Left hindlimb (tissue), 1 donor: Measurements from ENCODE around the gene CDH23.
"Not testable (repeated sequence)": the region's sequence is repeated elsewhere in the genome, so short reads cannot be mapped to it uniquely, and the experiment has no call there.

Experiments
- DNase-seq: peaks from one replicate; pipeline ENCODE4 v3.0.0-alpha.2; 2018

The CDH23 gene

GRCh38 chr10:71396711-71397295, at the start of gene CDH23:
Gene CDH23 (plus strand): TSS chr10:71396920. CDS start chr10:71439832, 42,912 bp downstream.
- peak; percentile 74 for DNase-seq

GRCh38 chr10:71347587-71348395, 48.9 kb upstream of the CDH23 start:
- DNase-seq: no peak

- no peak for DNase-seq
Observed at GRCh38 chr10:71348850-71349249, 47.9 kb upstream of the CDH23 start.

DNA sequence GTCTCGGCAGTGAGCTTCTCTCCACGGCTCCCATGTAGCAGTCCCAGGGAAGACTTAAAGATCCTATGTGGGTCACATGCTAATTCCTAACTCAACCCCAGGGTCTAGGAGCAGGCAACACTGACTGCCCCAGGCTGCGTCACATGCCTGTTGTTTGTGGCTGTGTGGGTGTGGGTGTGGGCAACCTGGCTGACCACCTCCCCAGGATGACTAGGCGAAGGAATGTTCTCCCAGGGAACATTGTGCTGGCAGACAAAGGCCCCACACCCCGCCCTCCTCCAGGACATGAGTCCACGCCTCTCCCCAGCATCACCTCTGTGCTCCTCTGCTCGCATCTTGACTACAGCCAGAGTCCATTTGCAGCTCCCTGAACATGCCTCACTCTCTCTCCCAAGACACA, 47.3 kb upstream of the CDH23 start:
- no peak for DNase-seq

DNA sequence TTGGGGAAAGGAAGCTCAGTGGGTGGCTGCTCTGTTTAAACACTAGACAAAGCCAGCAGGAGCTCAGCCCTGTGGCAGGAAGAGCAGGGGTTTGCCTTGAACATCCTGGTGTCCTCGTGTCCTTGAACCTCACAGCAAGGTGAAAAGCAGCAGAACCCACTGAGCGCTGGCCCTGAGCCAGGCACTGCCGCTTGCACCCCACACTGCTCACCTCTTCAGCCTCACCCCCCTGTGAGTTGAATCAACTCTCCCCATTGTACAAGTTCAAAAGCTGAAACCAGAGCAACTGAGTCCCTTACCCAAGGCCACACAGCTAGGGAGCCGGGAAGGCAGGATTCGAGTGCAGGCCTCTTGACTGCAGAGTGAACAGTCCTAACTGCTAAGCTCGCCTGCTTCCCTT, 45.6 kb upstream of the CDH23 start:
- DNase-seq: no peak

GRCh38 chr10:71351628-71352319, 44.9 kb upstream of the CDH23 start:
- no peak for DNase-seq

- no peak for DNase-seq
Observed at GRCh38 chr10:71353639-71354038, 43.1 kb upstream of the CDH23 start.

GRCh38 chr10:71354776-71355175, 41.9 kb upstream of the CDH23 start:
- DNase-seq: no peak

GRCh38 chr10:71355886-71356285, 40.8 kb upstream of the CDH23 start:
- no peak for DNase-seq

- no peak for DNase-seq
Observed at GRCh38 chr10:71357792-71358265, 38.9 kb upstream of the CDH23 start.

GRCh38 chr10:71358277-71358676, 38.4 kb upstream of the CDH23 start:
- DNase-seq: no peak

DNA sequence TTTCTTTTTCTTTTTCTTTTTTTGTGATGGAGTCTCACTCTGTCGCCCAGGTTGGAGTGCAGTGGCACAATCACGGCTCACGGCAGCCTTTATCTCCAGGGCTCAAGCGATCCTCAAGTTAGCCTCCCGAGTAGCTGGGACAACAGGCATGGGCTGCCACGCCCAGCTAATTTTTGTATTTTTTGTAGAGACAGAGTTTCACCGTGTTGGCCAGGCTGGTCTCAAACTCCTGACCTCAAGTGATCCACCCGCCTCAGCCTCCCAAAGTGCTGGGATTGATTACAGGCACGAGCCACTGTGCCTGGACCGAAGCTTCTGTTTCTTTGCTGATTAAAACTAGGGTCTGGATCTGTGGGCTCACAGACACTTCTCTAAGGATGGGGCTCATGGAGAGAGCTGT, 37.8 kb upstream of the CDH23 start:
- not testable (repeated sequence) for DNase-seq

DNA sequence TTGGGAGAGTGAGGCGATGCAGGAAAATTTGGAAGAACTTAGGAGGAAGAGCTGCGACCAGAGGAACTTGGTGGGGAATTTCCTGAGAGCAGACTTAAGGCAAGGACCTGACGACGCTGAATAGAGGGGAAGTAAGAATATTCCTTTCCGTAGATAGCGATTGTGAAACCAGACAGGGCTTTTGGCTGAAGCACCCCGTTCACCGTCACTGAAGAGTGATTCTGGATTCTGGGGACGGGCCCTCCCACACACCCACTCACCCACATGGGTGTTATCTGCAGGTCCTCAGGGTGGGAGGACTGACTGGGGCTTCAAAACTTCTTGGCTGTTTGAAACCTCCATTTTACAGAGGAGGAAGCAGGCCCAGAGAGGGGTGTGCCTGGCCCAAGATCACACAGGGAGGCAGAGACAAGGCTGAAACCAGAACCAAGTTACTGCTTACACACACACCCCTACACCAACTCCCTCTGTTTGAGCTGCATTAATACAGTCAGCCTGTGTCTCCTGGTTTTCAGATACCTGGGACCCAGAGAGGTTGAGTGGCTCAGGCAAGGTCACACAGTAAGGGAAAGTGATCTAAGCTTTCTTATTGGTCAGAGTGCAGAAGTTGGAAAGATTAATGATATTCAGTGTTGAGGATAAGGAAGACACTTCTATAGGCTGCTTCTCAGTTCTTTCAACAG, 37.2 kb upstream of the CDH23 start:
- DNase-seq: no peak

DNA sequence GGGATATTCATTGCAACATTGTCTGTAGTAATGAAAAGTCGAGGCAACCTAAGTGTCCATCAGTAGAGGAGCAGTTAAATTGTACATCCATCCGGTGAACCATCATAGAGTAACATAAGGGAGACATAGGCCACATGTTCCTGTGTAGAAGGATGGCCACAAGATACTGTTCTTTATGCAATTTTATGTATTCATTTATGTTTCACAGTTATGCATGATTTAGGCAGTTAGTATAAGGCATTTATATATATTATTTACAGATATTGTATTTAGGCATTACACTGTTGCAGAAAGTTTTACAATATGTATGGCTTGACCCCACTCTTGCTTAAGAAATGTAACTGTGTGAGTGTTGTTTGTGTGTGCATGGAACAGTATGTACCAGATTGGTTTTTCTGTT, 36.0 kb upstream of the CDH23 start:
- DNase-seq: no peak

DNA sequence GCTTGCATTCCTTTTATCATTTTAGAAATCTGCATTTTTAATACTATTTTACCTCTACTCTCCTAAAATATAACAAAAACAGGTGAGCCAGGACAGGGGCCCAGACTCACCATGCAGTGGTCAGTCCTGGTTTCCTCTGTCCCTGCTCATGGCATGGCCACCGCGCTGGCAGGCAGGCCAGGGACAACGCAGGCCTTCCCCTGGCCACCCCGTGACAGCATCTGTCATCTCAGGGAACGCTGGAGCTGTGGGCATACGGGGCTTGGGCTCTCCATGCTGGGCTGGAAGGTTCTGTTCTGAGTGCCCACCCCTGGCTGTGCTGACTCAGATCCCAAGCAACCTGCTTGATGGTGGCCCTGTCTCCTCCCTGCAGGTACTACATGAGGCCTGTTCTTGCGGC, 35.1 kb upstream of the CDH23 start:
- DNase-seq: no peak

- no peak for DNase-seq
Observed at GRCh38 chr10:71362141-71362540, 34.6 kb upstream of the CDH23 start.

DNA sequence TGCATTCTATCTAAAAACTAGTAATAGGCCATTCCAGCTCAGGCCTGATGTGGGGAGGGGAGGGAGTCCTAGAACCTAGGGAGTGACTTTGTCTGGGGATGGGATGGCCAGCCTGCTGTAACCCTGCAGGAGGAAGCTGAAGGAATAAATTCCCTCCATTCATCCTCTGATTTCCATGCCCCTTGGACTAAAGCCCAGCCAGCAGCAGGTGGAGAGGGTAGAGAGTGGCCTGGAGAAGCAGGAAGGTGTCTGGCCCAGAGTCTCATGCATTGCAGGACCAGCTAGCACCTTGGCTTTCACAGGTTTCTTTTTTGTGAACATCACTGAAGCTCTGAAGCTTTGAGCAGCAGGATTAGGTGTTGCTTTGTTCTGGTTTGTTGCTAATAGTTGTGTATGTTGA, 32.8 kb upstream of the CDH23 start:
- no peak for DNase-seq

DNA sequence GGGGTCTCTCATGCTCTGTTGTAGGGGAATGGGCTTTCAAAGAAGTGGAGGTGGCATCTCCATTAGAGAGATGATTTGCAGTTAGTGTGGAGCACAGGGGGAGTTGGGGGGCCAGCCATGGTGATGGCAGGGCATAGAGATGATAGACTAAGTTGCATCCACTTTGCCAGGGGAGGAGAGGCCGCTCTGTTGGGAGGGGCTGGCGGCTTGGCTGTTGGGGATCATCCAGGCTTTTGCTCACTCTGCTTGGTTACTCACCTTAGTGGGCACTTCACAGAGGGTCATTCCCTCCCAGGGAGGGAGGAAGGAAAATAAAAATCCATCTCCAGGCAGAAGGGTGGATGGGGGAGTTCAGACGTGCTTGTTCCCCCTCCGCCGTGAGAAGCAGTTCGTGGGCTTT, 31.4 kb upstream of the CDH23 start:
- no peak for DNase-seq

GRCh38 chr10:71366690-71367089, 30.0 kb upstream of the CDH23 start:
- no peak for DNase-seq

- DNase-seq: no peak
Observed at GRCh38 chr10:71367271-71367670, 29.4 kb upstream of the CDH23 start.

DNA sequence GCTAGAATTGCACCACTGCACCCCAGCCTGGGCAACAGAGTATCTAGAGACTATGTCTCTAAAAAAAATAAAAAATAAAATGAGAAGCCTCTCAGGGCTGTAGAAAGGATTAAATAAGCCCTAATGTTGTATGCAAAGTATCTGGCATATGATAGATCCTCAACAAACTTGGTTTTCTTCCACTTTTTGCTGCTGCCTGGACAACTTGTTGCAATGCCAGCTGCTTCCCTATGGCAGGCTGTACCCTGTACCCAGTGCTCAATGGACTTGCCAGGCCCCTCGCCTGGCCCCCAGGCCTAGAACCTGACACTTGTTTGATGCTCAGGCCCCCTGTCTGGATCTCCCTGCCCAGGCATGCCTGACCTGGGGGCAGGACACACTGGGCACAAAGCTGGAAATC, 28.5 kb upstream of the CDH23 start:
- DNase-seq: no peak

- DNase-seq: no peak
Observed at GRCh38 chr10:71368643-71369042, 28.1 kb upstream of the CDH23 start.

DNA sequence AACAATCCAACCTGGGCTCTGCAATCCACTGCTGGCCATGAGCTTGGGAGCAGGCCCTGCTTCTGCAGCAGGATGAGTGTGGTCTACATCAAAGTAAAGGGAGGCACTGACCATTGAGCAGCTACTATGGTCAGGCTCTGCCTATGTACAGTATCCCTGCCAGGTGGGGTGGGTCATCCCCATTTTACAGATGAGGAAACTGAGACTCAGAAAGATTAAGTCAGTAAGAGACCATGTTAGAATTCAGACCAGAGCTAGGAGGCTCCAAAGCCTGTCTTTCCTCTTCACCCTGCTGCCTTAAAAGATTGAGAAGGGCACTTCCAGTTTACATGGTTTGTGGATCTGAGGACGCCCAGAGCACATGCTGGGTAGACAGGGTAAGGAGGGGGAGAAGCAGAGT, 27.1 kb upstream of the CDH23 start:
- DNase-seq: no peak
